HG02885 (cell line): ENCODE data around the gene UGGT2.

Experiments
- ATAC-seq: cut with Tn5 transposase; IDR thresholded peaks from one replicate; pipeline ENCODE4 v1.9.1; 2021; ENCODE audit warnings: mild to moderate bottlenecking; ENCODE audit not compliant: unreplicated experiment, poor library complexity

Gene UGGT2, protein sequence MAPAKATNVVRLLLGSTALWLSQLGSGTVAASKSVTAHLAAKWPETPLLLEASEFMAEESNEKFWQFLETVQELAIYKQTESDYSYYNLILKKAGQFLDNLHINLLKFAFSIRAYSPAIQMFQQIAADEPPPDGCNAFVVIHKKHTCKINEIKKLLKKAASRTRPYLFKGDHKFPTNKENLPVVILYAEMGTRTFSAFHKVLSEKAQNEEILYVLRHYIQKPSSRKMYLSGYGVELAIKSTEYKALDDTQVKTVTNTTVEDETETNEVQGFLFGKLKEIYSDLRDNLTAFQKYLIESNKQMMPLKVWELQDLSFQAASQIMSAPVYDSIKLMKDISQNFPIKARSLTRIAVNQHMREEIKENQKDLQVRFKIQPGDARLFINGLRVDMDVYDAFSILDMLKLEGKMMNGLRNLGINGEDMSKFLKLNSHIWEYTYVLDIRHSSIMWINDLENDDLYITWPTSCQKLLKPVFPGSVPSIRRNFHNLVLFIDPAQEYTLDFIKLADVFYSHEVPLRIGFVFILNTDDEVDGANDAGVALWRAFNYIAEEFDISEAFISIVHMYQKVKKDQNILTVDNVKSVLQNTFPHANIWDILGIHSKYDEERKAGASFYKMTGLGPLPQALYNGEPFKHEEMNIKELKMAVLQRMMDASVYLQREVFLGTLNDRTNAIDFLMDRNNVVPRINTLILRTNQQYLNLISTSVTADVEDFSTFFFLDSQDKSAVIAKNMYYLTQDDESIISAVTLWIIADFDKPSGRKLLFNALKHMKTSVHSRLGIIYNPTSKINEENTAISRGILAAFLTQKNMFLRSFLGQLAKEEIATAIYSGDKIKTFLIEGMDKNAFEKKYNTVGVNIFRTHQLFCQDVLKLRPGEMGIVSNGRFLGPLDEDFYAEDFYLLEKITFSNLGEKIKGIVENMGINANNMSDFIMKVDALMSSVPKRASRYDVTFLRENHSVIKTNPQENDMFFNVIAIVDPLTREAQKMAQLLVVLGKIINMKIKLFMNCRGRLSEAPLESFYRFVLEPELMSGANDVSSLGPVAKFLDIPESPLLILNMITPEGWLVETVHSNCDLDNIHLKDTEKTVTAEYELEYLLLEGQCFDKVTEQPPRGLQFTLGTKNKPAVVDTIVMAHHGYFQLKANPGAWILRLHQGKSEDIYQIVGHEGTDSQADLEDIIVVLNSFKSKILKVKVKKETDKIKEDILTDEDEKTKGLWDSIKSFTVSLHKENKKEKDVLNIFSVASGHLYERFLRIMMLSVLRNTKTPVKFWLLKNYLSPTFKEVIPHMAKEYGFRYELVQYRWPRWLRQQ (N-terminal part only)

DNA sequence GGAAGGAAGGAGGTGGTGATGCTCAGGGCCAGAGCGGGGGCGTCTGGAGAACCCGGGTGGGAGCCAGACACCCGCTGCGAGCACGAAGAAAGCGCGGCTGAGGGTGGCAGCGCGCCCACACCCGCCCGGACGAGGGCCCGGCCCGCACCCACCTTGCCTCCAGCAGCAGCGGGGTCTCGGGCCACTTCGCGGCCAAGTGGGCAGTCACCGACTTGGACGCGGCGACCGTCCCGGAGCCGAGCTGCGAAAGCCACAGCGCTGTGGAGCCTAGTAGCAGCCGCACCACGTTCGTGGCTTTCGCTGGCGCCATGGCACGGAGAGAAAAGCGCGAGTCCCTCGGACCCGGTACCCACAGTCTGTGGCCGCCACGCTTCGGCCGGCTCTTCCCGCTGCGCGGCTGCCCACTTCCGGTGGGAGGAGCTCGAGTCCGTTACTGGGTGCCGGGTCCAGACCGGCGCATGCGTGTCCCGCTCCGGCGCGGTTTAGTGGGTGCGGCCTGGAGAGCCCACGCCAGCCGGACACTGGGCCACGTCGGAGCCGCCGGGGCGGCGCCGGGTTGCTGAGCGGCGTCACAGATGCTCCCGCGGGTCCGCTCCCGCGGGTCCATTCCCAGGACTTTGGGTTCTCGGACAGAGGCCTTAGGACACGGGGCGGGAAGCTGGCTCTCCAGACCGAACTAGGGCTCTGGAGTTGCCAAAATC is at the start of gene UGGT2:
Gene UGGT2, minus strand, starts transcription at position 399 of the 701 bp plus-strand sequence. Its CDS starts 89 bp downstream, at position 310.
- peak; percentile 96 for ATAC-seq

DNA sequence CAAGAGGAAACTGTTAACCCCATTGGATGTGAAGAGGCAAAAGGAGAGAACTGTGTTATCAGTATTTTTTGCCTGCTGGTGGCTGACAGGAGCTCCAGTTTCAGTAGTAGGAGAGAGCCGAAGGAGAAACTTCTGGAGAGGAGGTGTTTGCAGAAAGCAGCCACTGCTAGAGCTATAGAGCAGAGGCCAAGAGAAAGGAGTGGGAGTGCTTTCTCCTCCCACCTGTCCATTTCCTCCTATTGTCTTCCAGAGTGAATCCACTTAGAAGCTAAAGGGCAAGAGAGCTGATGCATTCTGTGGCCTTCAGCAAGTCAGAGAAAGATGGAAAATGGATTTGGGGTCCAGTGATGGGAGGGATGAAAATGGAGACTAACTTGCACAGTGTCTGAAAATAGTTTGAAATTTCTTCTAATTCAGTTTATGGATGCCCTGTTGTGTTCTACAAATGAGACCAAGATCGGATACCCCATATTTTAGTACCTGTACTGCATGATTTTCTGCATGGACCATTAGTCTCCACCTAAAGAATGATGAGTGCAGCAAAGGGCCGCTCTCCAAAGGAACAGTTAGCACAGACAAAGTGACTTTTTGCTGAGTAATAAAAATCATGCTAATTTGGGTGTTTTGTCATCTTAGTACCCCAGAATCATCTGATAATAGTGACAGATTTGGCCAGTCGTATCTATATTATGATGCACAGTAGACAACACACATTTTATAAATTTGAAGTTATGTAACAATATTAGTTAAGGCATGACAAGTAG is 47.4 kb upstream of the UGGT2 start:
- ATAC-seq, result no peak

DNA sequence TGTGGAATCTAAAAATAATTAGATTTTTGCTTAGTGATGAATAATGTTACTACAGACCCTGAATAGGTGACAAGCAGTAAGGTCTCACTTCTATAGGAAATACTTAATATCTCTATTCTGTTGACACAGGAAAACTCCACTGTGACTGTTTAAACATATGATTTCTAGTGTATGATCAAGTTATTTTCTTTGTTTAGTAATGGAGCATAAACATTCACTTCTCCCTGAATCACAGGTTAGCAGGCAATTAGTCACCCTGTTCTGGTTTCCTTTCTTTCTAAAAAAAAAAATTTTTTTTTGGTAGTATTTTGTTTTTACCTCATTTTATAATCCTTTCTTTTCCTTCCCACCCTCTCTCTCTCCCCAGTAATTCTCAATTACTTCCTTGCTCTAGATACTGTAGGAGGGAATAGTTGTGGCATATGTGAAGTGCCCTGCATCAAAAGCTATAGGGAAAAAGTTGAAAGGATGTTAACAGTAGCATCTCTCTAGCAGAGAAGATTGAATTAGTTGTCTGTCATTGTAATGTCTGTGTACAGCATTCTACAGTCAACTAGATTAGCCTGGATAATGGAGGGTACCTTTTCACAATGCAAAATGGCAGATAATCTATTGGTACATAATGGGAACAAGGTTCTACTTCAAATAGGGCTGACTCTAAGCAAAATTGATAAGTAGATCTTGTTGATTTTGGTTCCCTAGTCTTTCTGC is 40.2 kb upstream of the UGGT2 start:
- no peak for ATAC-seq

DNA sequence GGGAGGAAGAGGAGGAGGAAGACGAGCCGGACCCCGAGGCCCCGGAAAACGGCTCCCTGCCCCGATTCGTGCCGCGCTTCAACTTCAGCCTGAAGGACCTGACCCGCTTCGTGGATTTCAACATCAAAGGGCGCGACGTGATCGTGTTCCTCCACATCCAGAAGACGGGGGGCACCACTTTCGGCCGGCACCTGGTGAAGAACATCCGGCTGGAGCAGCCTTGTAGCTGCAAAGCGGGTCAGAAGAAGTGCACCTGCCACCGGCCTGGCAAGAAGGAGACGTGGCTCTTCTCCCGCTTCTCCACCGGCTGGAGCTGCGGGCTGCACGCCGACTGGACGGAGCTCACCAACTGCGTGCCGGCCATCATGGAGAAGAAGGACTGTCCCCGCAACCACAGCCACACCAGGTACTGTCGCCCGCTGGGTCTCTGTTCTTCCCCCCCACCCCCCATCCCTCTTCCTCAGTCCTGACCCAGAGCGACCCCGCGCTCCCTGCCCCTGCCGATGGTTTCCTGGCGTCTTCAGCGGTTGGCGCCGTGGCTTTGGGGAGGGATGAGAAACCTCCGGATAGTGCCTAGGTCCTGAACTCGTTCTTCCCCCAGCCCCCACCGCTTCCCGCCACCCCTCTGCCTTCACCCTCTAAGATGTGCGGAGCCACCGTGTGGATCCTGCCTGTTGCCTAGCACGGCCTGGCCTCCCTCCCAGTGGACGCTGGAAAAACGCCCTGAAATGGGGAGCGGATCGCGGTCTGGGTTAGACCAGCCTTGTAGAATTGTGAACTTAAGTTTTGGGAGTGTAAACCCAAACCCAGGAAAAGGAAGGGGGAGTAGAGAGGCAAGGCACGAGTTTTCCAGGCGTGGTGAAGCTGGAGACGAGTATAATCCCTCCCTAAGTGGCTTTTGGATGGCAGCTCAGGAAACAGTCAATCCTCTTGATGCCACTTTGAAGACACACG is 38.2 kb upstream of the UGGT2 start:
- no peak for ATAC-seq

DNA sequence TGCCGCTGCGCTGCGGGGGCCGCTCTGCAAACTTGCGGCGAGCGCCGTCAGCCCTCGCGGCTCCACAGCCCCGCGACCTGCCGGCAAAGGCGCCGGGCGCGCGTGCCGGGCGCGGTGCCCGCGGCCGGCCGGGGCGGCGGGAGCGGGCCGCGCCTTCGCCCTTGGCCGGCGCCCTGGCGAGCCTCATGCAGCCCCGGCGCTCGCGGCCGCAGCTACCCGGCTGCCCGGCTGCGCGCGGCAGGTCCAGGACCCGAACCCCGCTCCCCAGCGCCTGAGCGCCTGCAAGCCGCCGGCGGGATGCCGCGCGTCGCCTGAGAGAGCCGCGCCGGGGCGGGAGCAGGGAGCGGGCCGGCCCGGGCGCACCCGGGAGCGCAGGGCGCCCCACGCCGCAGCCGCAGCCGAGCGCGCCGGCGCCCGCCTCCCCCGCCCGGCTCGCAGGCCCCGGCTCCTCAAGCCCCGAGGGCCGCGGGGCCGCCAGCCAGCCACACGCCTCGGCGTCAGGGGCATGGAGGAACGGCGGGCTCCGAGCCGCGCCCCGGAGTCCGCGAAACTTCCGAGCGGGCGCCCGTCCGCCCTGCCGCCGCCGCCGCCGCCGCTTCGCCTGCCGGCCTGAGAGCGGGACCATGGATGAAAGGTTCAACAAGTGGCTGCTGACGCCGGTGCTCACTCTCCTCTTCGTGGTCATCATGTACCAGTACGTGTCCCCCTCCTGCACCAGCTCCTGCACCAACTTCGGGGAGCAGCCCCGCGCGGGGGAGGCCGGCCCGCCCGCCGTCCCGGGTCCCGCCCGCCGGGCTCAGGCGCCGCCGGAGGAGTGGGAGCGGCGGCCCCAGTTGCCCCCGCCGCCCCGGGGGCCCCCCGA is 37.3 kb upstream of the UGGT2 start:
- ATAC-seq, result peak; percentile 61

DNA sequence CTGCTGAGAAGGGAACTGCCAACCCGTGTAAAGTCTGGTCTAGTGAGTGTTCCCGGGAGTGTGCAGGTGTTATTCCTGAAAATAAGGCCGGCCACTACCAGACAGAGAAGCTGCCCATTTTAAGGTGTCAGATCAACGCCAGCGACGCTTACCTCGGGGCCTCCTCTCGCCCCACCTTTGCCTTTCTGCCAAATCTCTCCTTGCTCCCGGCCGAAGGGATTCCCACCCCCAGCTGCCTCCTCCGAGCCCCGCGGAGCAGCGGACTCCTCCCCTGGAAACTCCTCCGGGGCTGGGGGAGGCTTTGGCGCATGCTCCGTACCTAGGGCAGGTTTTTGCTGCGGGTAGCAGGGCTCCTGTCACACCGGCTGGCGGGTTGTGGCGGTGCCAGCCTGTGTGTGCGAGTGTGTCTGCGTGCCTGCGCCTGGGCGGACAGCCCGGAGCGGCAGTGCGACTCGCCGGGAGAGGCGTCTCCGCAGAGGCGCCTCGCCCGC is 36.6 kb upstream of the UGGT2 start, which contains the start of gene HS6ST3:
Gene HS6ST3, plus strand, starts transcription at position 359 of the 491 bp plus-strand sequence.
- ATAC-seq, result peak; percentile 55

DNA sequence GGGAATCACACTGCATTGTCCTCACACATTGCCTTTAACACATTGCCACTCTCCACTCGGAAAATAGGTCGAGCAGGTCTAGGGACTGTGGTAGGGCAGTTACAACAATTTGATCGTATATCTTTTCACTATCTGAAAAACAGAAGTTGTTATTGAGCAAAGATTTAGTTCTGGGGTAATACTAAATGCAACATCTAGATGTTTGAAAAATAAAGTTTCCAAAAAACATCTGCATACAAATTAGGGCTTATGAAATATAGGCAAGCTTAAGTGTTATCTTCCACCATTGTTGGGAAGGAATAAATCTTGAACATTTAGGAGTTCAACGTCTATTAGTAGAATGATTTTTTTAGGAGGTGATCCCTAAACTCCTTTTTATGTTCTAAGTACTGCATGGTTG is 35.9 kb upstream of the UGGT2 start:
- no peak for ATAC-seq

DNA sequence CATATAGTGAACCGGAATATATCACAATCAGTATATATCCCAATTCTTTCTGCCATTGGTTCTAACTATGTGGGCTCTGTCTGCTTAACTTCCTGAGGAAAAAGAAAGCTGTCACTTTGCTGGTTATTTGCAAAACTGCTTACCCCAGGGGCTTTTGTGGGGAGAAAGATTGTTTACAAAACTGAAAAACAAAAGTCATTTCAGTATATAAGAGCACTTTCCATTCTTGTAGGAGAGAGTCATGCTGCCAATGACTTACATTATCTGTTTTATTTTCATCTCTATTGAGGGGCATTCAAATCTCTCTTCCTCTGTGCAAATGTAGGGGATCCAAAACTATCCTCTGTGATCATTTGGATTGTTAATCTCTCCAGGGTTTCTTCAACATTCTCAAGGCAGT is 33.5 kb upstream of the UGGT2 start:
- no peak for ATAC-seq

DNA sequence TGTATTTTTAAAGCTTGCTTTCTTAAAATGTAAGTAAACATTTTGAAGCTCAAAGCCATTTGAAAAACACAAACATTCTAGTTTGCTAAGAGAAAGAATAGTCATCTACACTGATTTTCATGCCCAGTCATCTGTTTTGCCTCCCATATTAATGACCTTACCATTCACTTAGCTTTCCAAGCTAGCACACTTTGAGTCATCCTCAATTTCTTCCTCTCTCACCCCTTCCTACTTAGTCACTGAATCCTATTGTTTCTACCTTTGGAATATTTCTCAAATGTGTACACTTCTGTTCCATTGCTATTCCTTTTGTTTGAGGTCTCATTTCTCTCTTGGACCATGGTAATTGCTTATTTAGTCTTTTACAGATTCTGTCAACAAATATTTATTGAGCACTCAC is 29.4 kb upstream of the UGGT2 start:
- no peak for ATAC-seq

DNA sequence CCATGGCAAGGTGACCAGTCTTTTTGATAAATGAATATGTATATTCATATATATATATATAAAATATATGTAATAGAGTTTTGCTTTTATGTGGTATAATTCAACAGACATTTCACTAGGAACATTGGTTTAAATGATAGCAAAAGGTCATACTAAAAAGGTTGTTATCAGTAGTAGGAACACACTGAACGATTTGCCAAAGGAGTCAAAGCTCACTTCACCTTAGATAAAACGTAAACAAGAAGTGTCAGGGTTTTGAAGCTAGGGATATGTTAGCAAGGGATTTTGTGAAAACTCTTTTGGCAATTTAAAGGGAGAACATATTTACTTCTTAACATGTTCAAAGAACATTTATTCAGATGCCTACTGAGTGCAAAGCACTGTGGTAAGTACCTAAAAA is 28.7 kb upstream of the UGGT2 start:
- ATAC-seq, result no peak

DNA sequence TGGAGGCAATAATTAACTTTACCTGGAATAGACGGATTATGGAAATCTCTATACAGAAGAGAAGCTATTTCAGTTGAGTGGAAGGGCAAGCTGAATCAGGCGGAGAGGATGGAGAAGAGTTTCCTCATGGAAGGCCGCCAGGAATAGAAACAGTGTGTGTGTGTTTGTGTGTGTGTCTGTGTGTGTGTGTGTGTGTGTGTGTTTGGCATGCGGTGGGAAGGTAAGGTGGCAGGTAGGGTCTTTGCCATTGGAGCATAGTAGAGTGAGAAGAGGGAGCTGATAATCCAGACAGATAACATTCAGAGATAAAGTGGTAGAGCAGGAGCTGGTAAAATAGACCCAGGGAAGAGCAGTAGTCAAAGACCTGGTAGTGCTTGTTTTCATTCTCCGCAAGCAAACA is 27.5 kb upstream of the UGGT2 start:
- no peak for ATAC-seq

DNA sequence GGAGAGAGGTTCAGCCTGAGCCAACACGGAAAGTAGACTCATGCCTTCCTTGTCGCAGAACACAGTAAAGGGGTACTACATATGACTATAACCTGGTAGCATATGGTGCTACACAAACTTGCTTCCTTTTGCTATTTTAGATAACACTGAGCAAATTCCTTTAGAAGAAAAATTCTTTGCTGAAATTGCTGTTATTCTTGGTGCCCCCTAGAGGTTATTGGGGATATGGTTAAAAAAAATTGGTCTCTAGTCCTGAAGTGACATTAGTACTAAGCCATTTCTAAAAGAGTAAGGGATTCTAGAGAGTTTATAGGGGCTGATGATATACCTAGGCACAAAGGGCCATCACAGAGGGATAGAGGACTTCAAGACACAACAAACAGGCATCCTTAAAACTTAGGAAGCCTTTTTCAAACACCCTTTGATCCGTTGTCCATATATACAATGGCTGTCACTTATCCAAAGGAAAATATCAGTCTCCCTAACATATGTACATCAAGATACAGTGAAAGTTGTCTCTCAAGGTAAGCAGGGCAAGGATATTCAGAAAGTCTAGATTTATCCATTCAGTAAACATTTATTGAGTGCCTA is 22.8 kb upstream of the UGGT2 start:
- ATAC-seq, result peak; percentile 70

DNA sequence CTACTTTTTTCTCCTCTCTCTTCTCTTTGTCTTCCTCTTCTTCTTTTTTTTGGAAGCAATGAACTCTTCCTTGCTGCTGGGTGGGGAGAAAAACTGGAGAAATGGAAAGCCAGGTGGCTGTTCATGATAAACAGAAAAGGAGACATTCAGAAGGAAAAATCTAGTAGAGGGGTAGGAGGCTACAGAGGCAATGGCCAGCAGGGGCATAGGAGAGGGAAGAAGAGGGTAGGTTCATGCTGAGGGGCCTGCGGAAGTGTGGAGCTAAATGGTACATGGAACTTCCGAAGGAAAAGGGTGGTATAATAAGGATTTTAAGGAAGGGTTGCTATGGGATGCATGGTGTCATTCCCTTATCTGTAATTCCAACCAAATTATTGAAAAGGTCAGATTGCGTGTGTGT is 19.2 kb upstream of the UGGT2 start:
- no peak for ATAC-seq

DNA sequence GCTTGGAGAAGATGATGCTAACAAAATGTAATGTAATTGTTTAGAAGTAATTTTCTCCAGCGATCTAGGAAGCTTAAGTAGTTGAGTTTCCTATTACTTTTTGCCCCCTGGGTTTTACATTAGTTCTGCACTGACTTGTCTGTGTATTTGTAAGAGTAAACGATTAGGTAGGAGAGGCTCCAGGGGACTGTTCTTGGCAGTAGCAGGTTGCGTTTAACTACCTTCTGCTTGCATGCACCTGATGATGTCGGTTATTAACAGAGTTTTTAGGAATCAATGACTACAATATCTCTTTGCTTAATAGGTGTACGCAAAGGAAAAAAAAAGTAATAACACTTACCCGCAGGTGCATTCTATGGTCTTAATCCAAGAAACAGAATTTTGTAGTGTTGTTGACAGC is 18.3 kb upstream of the UGGT2 start:
- no peak for ATAC-seq

DNA sequence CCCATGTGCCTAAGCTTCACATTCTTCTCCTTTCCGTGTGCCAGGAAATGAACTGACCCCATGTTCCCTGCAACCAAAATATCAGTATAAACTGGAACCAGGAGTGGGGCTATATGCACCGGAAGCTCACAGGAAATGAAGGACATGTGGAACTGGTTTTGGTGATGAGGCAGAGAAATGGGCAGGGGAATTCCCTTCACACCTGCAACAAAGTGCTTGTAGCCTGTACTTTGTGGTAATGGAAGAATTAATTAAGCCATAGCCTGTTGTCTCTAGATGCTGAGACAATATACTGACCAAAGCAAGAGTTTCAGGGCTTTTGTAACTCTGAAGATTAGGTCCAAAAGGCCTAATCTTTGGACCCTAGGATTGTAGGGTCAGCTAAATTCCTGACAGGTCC is 15.5 kb upstream of the UGGT2 start:
- no peak for ATAC-seq

DNA sequence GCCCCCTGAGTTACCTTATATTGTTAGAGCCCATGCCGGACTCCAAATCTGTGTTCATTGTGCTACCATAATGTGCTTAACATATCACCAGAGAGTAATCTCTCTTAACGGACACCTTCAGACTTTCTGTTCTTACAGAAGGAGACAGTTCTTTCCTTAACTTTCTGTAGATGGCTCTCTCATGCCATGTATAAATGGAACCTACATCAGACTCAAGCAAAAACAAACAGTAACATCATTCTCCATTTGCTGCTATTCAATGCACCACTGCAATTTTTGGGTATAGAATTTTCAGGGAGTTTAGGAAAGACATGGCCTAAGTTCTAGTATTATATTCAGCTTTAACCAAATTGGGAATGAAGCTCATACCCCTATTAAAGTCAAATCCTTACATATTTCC is 12.6 kb upstream of the UGGT2 start:
- no peak for ATAC-seq
